A549 treated with CpdA at 1 μM for 4 hours (cell line): ENCODE results near the gene GTF2H2. TPM values are rescaled to one million over a fixed set of nuclear protein-coding genes. Genes with fewer than 3 reads are reported as not detected.

Experiments used
- total RNA-seq: library from RNA; stranded (reverse); fragments of 200-300 nt; extraction: Qiagen RNA extraction; gene quantifications from 5 replicates; pipeline ENCODE4 v1.2.3, GENCODE V29; 2022; ENCODE audit warnings: low read depth

The GTF2H2 gene
- 9.4 to 19.1 TPM (median 9.9 TPM) in 5 replicates for total RNA-seq

DNA sequence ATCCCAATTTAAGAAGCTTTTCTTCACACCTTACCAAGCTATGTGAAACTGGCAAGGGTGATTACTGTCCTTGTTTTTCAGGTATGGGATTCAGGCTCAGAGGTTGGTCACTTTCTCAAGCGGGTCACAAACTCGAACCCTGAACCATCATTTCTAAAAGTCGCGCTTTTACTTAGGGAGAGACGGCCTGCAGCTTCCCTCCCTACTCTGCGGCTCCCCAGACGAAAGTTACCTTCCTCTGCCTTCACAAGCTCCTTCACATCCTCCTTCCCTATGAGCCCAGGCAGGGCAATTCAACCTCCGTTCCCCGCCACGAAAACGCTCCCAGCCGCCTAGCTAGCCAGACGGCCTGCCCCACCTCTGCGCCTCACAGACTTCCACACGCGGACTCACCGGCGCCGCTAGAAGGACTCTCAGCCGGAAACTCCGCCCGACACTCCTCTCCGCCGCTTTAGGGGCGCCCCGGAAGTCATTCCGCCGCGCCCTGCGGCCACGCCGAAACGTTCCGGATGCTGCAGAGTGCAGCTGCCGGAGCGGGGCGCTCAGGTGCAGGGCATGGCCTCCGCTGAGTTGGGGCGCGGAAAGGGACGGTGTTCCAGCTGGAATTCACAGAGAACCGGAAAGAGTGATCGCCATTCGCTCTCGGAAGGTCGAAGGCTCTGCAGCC lies at the start of gene GTF2H2:
TSS of gene GTF2H2 (minus strand) at position 415 of the 667 bp plus-strand sequence. CDS start 4,913 bp downstream, outside the sequence.

DNA sequence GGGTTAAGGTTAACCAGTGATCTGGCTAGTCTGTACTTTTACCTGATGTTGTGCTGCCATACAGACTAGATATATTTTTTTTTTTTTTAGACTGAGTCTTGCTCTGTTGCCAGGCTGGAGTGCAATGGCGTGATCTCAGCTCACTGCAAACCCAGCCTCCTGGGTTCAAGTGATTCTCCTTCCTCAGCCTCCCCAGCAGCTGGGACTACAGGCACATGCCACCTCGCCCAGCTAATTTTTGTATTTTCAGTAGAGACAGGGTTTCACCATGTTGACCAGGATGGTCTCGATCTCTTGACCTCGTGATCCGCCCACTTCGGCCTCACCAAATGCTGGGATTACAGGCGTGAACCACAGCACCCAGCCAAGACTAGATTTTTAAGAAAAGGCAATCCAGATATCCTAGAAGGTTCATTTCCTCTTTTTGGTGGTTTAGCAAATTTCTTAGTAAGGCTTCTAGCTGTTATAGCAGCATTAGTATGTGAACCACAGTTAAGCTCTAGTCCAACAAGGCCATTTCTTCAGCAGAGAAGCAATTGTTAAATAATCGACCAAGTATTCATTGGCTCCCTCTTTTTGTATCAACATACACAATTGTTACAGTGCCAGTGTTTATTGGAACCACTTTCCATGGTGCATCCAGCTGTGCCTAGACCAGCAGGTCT lies 42.1 kb downstream of the GTF2H2 start, which contains the start of gene NAIP:
TSS of gene NAIP (minus strand) at position 51 of the 665 bp plus-strand sequence. CDS start 12,424 bp downstream, outside the sequence.

Other genes with a start within 250 kb of the GTF2H2 start
- 0.74 to 2.3 TPM (median 1.3 TPM) in 5 replicates for gene SERF1A, start 167.0 kb downstream of the GTF2H2 start, total RNA-seq
- 50.5 to 67.7 TPM (median 57.2 TPM) in 5 replicates for gene SMN1, start 142.6 kb downstream of the GTF2H2 start, total RNA-seq
- gene NAIP, start 42.3 kb downstream of the GTF2H2 start, total RNA-seq: 0.51 to 0.63 TPM (median 0.52 TPM) in 5 replicates